ENCODE results near the gene BTBD16.

Gene BTBD16

GRCh38 chr10:122276611-122277208 lies 5.6 kb downstream of the BTBD16 start:
- FAIRE-seq: no peak

- FAIRE-seq: no peak
These were observed 6.5 kb downstream of the BTBD16 start for GRCh38 chr10:122277526-122278136.

- no peak for FAIRE-seq
These were observed 8.6 kb downstream of the BTBD16 start for GRCh38 chr10:122279725-122280141.

- no peak for FAIRE-seq
These were observed 9.1 kb downstream of the BTBD16 start for GRCh38 chr10:122280156-122280555.

GRCh38 chr10:122281018-122281626 lies 10.0 kb downstream of the BTBD16 start:
- FAIRE-seq: no peak

- FAIRE-seq: no peak
These were observed 10.7 kb downstream of the BTBD16 start for GRCh38 chr10:122281751-122282150.

- no peak for FAIRE-seq
These were observed 11.2 kb downstream of the BTBD16 start for GRCh38 chr10:122282253-122282671.

GRCh38 chr10:122282909-122283308 lies 11.8 kb downstream of the BTBD16 start:
- FAIRE-seq: no peak

- no peak for FAIRE-seq
These were observed 14.7 kb downstream of the BTBD16 start for GRCh38 chr10:122285506-122286444.

GRCh38 chr10:122286867-122287266 lies 15.8 kb downstream of the BTBD16 start:
- no peak for FAIRE-seq

- FAIRE-seq: no peak
These were observed 16.5 kb downstream of the BTBD16 start for GRCh38 chr10:122287570-122287969.

- no peak for FAIRE-seq
These were observed 17.2 kb downstream of the BTBD16 start for GRCh38 chr10:122288262-122288661.

- FAIRE-seq: no peak
These were observed 17.8 kb downstream of the BTBD16 start for GRCh38 chr10:122288917-122289316.

- FAIRE-seq: no peak
These were observed 19.2 kb downstream of the BTBD16 start for GRCh38 chr10:122290334-122290733.

GRCh38 chr10:122290833-122291532 lies 19.9 kb downstream of the BTBD16 start:
- FAIRE-seq: no peak

GRCh38 chr10:122291739-122292138 lies 20.6 kb downstream of the BTBD16 start:
- no peak for FAIRE-seq

- no peak for FAIRE-seq
These were observed 21.3 kb downstream of the BTBD16 start for GRCh38 chr10:122292376-122292775.

- FAIRE-seq: no peak
These were observed 22.3 kb downstream of the BTBD16 start for GRCh38 chr10:122293156-122293960.

- no peak for FAIRE-seq
These were observed 22.9 kb downstream of the BTBD16 start for GRCh38 chr10:122293961-122294380.

GRCh38 chr10:122294511-122295450 lies 23.7 kb downstream of the BTBD16 start:
- no peak for FAIRE-seq

GRCh38 chr10:122295451-122295809 lies 24.3 kb downstream of the BTBD16 start:
- no peak for FAIRE-seq

Measured in islet of Langerhans (tissue), 1 donor.